GM13977 (cell line): ENCODE data around the gene ZSWIM3.

Experiments used
- DNase-seq: peaks from one replicate; pipeline ENCODE4 v3.0.0; 2012; ENCODE audit warnings: low spot score
- CTCF ChIP-seq: IDR thresholded peaks from 2 replicates; pipeline ENCODE4 v1.5.1; 2012; ENCODE audit warnings: mild to moderate bottlenecking, control low read depth; ENCODE audit not compliant: insufficient read depth; ENCODE audit errors: extremely low read depth, missing control alignments
- in situ Hi-C: fragments of 300-500 bp; cut with MboI; formaldehyde crosslinking; loops from one replicate; pipeline ENCODE4 v1.12.0; 2022; ENCODE audit warnings: low sequenced_read_pairs, low pct_unique_long_range_greater_than_20kb, mixed read lengths, inconsistent platforms; ENCODE audit not compliant: unreplicated experiment

Gene ZSWIM3

DNA sequence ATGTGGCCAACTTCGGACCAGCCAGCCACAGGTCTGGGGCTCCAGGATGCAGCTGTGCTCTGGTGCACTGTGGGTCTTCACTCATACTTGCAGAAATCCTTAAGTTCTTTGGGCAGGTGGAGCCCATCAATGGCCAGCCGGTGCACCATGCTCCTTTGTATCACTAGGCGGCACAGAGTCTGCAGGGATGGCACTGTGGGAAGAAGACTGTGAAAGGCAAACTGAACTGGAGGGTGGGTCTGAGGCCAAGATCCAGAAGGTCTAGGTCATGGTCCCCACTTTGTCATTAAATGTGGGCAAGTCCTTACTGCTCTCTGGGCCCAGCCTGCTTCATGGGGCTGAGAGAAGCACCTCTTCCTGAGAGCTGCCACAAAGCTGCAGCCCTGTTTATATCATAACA, 31.3 kb downstream of the ZSWIM3 start:
- in situ Hi-C loops, result no loop called here
- no peak for DNase-seq
- TF ChIP-seq CTCF, result no peak

GRCh38 chr20:45890077-45890984, 32.9 kb downstream of the ZSWIM3 start:
- in situ Hi-C loops, result no loop called here
- peak; percentile 66 for TF ChIP-seq CTCF
- peak; percentile 73 for DNase-seq

DNA sequence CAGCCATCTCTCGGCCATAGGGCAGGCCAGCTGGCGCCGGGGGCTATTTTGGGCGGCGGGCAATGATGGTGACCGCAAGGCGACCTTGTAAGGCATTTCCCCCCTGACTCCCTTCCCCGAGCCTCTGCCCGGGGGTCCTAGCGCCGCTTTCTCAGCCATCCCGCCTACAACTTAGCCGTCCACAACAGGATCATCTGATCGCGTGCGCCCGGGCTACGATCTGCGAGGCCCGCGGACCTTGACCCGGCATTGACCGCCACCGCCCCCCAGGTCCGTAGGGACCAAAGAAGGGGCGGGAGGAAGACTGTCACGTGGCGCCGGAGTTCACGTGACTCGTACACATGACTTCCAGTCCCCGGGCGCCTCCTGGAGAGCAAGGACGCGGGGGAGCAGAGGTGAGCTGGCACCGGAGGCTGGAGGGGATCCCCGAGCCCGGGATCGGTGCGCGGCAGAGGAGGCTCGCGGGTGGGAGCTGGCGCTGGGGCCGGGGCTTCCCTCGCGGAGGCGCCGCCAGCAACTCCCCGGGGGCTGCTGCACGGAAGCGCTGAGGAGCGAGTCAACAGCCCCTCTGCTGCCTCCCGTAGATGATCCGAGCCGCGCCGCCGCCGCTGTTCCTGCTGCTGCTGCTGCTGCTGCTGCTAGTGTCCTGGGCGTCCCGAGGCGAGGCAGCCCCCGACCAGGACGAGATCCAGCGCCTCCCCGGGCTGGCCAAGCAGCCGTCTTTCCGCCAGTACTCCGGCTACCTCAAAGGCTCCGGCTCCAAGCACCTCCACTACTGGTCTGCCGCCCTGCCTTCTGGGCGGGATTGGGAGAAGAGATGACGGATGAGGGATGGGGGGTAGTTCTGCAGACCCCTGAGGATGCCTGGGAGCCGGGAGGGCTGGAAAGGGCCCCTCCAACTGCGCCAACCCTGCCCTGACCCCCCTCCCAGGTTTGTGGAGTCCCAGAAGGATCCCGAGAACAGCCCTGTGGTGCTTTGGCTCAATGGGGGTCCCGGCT, 33.9 kb downstream of the ZSWIM3 start, which contains the start of the genes CTSA and NEURL2:
CTSA (plus strand) TSS at position 351 of the 999 bp plus-strand sequence; CDS start at position 585, 234 bp downstream.
NEURL2 (minus strand) TSS at position 224 of the 999 bp plus-strand sequence; CDS start at position 7, 217 bp downstream.
- DNase-seq, result peak; percentile 99
- no peak for TF ChIP-seq CTCF
- in situ Hi-C loops, result no loop called here

GRCh38 chr20:45892049-45892825, 34.8 kb downstream of the ZSWIM3 start:
- in situ Hi-C loops, result no loop called here
- no peak for DNase-seq
- no peak for TF ChIP-seq CTCF

- no peak for TF ChIP-seq CTCF
- in situ Hi-C loops, result no loop called here
- DNase-seq, result no peak
These were observed 35.5 kb downstream of the ZSWIM3 start for GRCh38 chr20:45892828-45893500.
